GM12875 (cell line): ENCODE measurements around the gene MAP2K6.
A peak's percentile ranks its signal among the peaks of the same experiment; 100 is the strongest.

ENCODE experiments used
- H3K4me3 ChIP-seq: one replicate; pipeline ENCODE4 v1.5.1; 2011; ENCODE audit warnings: low read depth, low read length, control low read depth
- CTCF ChIP-seq: IDR thresholded peaks from 2 replicates; pipeline ENCODE4 v1.5.1; 2011; ENCODE audit warnings: low read depth, mild to moderate bottlenecking, control low read depth, inconsistent platforms, low read length, moderate library complexity, borderline replicate concordance; ENCODE audit not compliant: insufficient read depth

MAP2K6 gene

DNA sequence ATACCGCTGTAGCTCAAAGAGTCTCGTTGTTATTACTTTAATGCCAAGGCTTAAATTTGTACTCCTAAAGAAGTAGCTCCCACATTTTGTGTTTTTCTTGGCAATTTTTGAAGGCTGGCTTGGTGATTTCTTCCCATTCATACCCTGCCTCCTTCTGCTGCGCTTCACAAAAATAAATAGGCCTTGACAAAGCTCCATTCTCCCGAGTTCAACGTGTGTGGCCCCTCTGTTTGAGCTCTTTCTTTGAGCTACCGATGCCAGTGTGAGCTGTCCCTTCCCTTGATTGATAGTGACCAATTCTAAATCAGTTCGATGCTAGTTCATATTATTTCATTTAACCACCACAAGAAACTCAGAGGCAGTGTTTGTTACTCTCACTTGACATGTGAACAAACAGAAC, 96.8 kb downstream of the MAP2K6 start:
- no peak overlapping the region for H3K4me3 ChIP-seq
- no peak for TF ChIP-seq CTCF

DNA sequence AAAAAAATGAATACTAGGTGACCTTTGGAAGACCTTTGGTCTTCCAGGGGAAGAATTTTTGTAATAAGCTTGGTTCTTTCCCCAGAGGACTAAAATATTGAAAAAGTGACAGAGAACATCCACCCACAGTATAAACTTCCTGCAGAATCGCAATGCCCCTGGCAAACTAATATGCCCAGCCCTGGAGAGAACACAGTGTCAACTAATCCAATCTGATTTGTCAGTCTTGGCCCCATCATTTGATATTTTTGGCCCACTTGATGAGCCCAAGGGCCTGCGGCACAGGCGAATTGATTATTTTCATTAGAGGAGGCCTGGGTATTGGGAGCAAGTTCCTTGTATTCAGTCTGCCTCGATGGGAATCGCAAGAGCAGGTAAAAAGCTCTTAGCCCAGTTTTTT, 98.4 kb downstream of the MAP2K6 start:
- H3K4me3 ChIP-seq, result no peak overlapping the region
- no peak for TF ChIP-seq CTCF

DNA sequence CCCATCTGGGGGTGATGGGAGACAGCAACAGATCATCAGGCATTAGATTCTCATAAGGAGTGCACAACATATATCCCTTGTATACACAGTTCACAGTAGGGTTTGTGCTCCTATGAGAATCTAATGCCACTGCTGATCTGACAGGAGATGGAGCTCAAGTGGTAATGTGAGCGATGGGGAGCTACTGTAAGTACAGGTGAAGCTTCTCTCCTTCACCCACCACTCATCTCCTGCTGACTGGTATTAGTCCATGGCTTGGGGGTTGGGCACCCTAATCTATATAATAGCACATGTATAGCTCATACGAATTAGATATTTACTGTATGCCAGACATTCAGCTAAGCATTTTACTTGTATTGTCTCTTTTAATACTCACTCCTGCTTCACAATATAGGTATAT, 101.7 kb downstream of the MAP2K6 start:
- TF ChIP-seq CTCF, result no peak
- no peak overlapping the region for H3K4me3 ChIP-seq

GRCh38 chr17:69516911-69517310, 102.4 kb downstream of the MAP2K6 start:
- H3K4me3 ChIP-seq, result no peak overlapping the region
- no peak for TF ChIP-seq CTCF

- no peak overlapping the region for H3K4me3 ChIP-seq
- no peak for TF ChIP-seq CTCF
Observed at GRCh38 chr17:69518951-69519350, 104.5 kb downstream of the MAP2K6 start.

DNA sequence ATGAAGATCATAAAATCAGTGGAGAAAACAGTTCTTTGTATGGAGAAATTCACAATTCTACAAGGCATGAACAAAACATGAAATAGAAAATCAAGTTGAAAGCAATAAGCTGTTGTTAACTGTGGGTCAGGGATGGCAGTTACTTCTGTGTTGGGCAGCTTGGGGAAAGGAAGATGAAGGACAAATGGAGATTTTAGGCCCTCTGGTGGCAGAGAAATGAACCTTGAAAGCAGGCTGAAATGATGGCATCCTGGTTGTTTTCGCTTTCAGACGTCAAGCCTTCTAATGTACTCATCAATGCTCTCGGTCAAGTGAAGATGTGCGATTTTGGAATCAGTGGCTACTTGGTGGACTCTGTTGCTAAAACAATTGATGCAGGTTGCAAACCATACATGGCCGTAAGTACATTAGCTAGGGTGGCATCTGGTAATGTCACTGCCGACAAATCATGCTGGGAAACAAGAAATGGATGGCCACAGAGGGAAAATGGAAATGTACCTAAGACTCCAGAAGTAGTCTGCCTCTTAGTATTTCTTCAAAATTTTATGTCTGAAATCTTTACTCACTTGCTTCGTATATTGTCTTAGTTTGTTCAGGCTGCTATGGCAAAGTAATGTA, 108.9 kb downstream of the MAP2K6 start:
- TF ChIP-seq CTCF, result peak; percentile 62
- no peak overlapping the region for H3K4me3 ChIP-seq

GRCh38 chr17:69524854-69525253, 110.4 kb downstream of the MAP2K6 start:
- no peak for TF ChIP-seq CTCF
- H3K4me3 ChIP-seq, result no peak overlapping the region
